GM23338 (cell line): ENCODE data around the gene PRDM2. TPM values are rescaled to one million over a fixed set of nuclear protein-coding genes. Genes with fewer than 3 reads are reported as not detected.

ENCODE experiments used
- ATAC-seq: fragments of 200-7000 bp; cut with Tn5 transposase; 3 replicates; pipeline ENCODE4 v1.9.1; 2020
- DNase-seq: peaks from one replicate; pipeline ENCODE4 v3.0.0-alpha.2; 2015; ENCODE audit warnings: low spot score
- H2AFZ ChIP-seq: fragments of 200-600 bp; sonication (generic); 2 replicates; pipeline ENCODE4 v1.8.0; 2016; ENCODE audit warnings: antibody characterized with exemption, mild to moderate bottlenecking, moderate library complexity
- H3F3A ChIP-seq: fragments of 200-600 bp; sonication (generic); replicated peaks from 2 replicates; pipeline ENCODE4 v1.8.0; 2017; ENCODE audit warnings: antibody characterized with exemption, mixed run types, low read depth
- H3K27ac ChIP-seq: fragments of 200-600 bp; sonication (generic); 2 replicates; pipeline ENCODE4 v1.6.1; 2016; ENCODE audit warnings: low read depth
- H3K27me3 ChIP-seq: fragments of 200-600 bp; sonication (generic); 2 replicates; pipeline ENCODE4 v1.8.0; 2016; ENCODE audit warnings: mild to moderate bottlenecking, mixed run types, moderate library complexity; ENCODE audit not compliant: insufficient read depth
- H3K36me3 ChIP-seq: fragments of 200-600 bp; sonication (generic); 2 replicates; pipeline ENCODE4 v1.8.0; 2016; ENCODE audit warnings: mild to moderate bottlenecking; ENCODE audit not compliant: insufficient read depth
- H3K4me1 ChIP-seq: fragments of 200-600 bp; sonication (generic); 2 replicates; pipeline ENCODE4 v1.8.0; 2016; ENCODE audit warnings: mild to moderate bottlenecking, moderate library complexity; ENCODE audit not compliant: insufficient read depth
- H3K4me2 ChIP-seq: fragments of 200-600 bp; sonication (generic); 2 replicates; pipeline ENCODE4 v1.7.1; 2017; ENCODE audit warnings: mixed run types
- H3K4me3 ChIP-seq: fragments of 200-600 bp; sonication (generic); 2 replicates; pipeline ENCODE4 v1.6.1; 2016; ENCODE audit warnings: mixed run types
- H3K79me2 ChIP-seq: fragments of 200-600 bp; sonication (generic); replicated peaks from 2 replicates; pipeline ENCODE4 v1.8.0; 2017; ENCODE audit warnings: mild to moderate bottlenecking; ENCODE audit not compliant: insufficient read depth
- H3K9me2 ChIP-seq: fragments of 200-600 bp; sonication (generic); 2 replicates; pipeline ENCODE4 v1.8.0; 2017; ENCODE audit not compliant: insufficient read depth
- H4K20me1 ChIP-seq: fragments of 200-600 bp; sonication (generic); replicated peaks from 2 replicates; pipeline ENCODE4 v1.8.0; 2017; ENCODE audit warnings: mild to moderate bottlenecking; ENCODE audit not compliant: insufficient read depth
- H3K27ac Mint-ChIP-seq: 2 replicates; pipeline ENCODE4 v1.8.0; 2020; ENCODE audit warnings: inconsistent platforms, mild to moderate bottlenecking, moderate library complexity, mixed read lengths
- H3K27me3 Mint-ChIP-seq: 3 replicates; pipeline ENCODE4 v1.8.0; 2022; ENCODE audit warnings: low read depth, mild to moderate bottlenecking, moderate library complexity, mixed read lengths, inconsistent platforms; ENCODE audit not compliant: insufficient read depth, poor library complexity
- H3K36me3 Mint-ChIP-seq: 3 replicates; pipeline ENCODE4 v1.8.0; 2021; ENCODE audit warnings: low read depth, mild to moderate bottlenecking, inconsistent platforms, moderate library complexity, mixed read lengths
- H3K4me1 Mint-ChIP-seq: 3 replicates; pipeline ENCODE4 v1.8.0; 2020; ENCODE audit warnings: mild to moderate bottlenecking, inconsistent platforms, mixed read lengths
- H3K4me3 Mint-ChIP-seq: 3 replicates; pipeline ENCODE4 v1.8.0; 2021; ENCODE audit warnings: moderate library complexity, mild to moderate bottlenecking, inconsistent platforms, mixed read lengths
- H3K9me3 Mint-ChIP-seq: 3 replicates; pipeline ENCODE4 v1.8.0; 2020; ENCODE audit warnings: moderate library complexity, mild to moderate bottlenecking, inconsistent platforms, mixed read lengths
- CREB1 ChIP-seq: fragments of 250-450 bp; sonication (Bioruptor Pico); IDR thresholded peaks from 2 replicates; pipeline ENCODE4 v1.5.0; 2020; ENCODE audit warnings: low read depth, mild to moderate bottlenecking, moderate library complexity
- EZH2phosphoT487 ChIP-seq: fragments of 200-600 bp; sonication (generic); IDR thresholded peaks from one replicate; pipeline ENCODE4 v1.8.1; 2018; ENCODE audit warnings: antibody characterized with exemption; ENCODE audit not compliant: unreplicated experiment
- JUNB ChIP-seq: IDR thresholded peaks from one replicate; pipeline ENCODE4 v1.6.1; 2016; ENCODE audit warnings: antibody characterized with exemption; ENCODE audit not compliant: unreplicated experiment
- NANOG ChIP-seq: IDR thresholded peaks from 2 replicates; pipeline ENCODE4 v1.6.1; 2016; ENCODE audit warnings: antibody characterized with exemption, borderline replicate concordance
- STAT1 ChIP-seq: IDR thresholded peaks from one replicate; pipeline ENCODE4 v1.6.1; 2016; ENCODE audit warnings: antibody characterized with exemption; ENCODE audit not compliant: unreplicated experiment
- ZNF331 ChIP-seq: fragments of 250-450 bp; sonication (Bioruptor Pico); IDR thresholded peaks from 2 replicates; pipeline ENCODE4 v1.5.0; 2020; ENCODE audit warnings: low read depth, mild to moderate bottlenecking, moderate library complexity
- polyA plus RNA-seq: library from polyadenylated mRNA; unstranded; fragments of >200 nt; fragmentation: Nextera tagmentation; extraction: Ambion mirVana; gene quantifications from 2 replicates; pipeline ENCODE4 v1.2.1, GENCODE V29; 2016
- total RNA-seq: library from RNA; depleted of rRNA; stranded (reverse); fragments of >200 nt; shearing (Covaris generic); gene quantifications from 2 replicates; pipeline ENCODE4 v1.2.3, GENCODE V29; 2014
- TF ChIP-seq, protein P1 (sequence below): fragments of 250-450 bp; sonication (Bioruptor Pico); IDR thresholded peaks from 2 replicates; pipeline ENCODE4 v1.5.0; 2020; ENCODE audit warnings: mild to moderate bottlenecking, moderate library complexity
- TF ChIP-seq, protein P2 (sequence below): IDR thresholded peaks from one replicate; pipeline ENCODE4 v1.6.1; 2018; ENCODE audit warnings: antibody characterized with exemption; ENCODE audit not compliant: unreplicated experiment
- TF ChIP-seq, protein P3 (sequence below): IDR thresholded peaks from 2 replicates; pipeline ENCODE4 v1.6.1; 2016; ENCODE audit warnings: antibody characterized with exemption

The PRDM2 gene
- total and polyA plus RNA-seq, 2 experiments from 2014 or later: 11.6 to 28.3 TPM

DNA sequence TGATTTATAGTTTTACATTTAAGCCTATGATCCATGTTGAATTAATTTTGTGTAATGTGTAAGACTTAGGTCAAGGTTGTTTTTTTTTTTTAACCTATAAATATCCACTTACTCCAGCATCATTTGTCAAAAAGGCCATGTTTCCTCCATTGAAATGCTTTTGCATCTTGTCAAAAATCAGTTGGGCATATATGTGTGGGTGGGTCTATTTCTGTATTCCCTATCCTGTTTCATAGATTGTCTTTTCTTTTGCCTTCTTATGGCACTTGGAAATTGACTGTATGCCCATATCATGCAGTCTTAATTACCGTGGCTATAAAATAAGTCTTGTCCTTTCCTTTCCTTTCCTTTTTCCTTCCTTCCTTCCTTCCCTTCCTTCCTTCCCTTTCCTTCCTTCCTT, 138.2 kb downstream of the PRDM2 start:
- Mint-ChIP-seq H3K4me3 (no peak overlapping the region), H3K27me3 (peaks cover 17% of the 10 kb centered on the region), H3K9me3 (no peaks in the 10 kb centered on the region; the same call in 2 of the 3 replicates), H3K36me3 (no peaks in the 10 kb centered on the region), H3K27ac (no peak overlapping the region), H3K4me1 (no peaks in the 10 kb centered on the region)
- Histone ChIP-seq H3F3A (no peaks in the 10 kb centered on the region), H3K4me2 (no peak overlapping the region), H4K20me1 (no peaks in the 10 kb centered on the region; the same call in 1 of the 2 replicates), H3K79me2 (no peaks in the 10 kb centered on the region), H2AFZ (no peak overlapping the region), H3K36me3 (no peaks in the 10 kb centered on the region), H3K4me1 (no peaks in the 10 kb centered on the region), H3K4me3 (no peak overlapping the region), H3K27ac (no peak overlapping the region), H3K9me2 (no peaks in the 10 kb centered on the region), H3K27me3 (peaks cover 24% of the 10 kb centered on the region)
- DNase-seq: no peak
- TF ChIP-seq NANOG: no peak
- TF ChIP-seq EZH2phosphoT487: no peak
- no peak for TF ChIP-seq STAT1
- no peak for ATAC-seq

DNA sequence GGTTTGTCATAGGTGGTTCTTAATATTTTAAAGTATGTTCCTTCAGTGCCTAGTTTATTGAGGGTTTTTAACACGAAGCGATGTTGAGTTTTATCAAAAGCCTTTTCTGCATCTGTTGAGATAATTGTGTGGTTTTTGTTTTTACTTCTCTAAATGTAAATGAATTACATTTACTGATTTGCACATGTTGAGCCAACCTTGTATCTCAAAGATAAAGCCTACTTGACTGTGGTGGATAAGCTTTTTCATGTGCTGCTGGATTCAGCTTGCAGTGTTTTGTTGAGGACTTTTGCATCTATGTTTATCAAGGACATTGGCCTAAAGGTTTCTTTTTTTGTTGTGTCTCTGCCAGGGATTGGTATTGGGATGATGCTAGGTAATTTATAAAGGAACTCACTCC, 142.5 kb downstream of the PRDM2 start:
- Histone ChIP-seq H3K27ac (no peak overlapping the region), H3K4me2 (no peak overlapping the region), H2AFZ (no peak overlapping the region), H3K36me3 (no peaks in the 10 kb centered on the region), H3K4me1 (no peaks in the 10 kb centered on the region), H3K4me3 (no peak overlapping the region), H3F3A (no peaks in the 10 kb centered on the region), H3K27me3 (peaks cover 67% of the 10 kb centered on the region), H3K79me2 (no peaks in the 10 kb centered on the region), H3K9me2 (no peaks in the 10 kb centered on the region; the same call in 1 of the 2 replicates), H4K20me1 (peaks cover 4% of the 10 kb centered on the region; the same call in 1 of the 2 replicates)
- DNase-seq: no peak
- Mint-ChIP-seq H3K36me3 (no peaks in the 10 kb centered on the region), H3K27ac (no peak overlapping the region), H3K9me3 (no peaks in the 10 kb centered on the region; the same call in 2 of the 3 replicates), H3K27me3 (peaks cover 32% of the 10 kb centered on the region), H3K4me1 (no peaks in the 10 kb centered on the region), H3K4me3 (no peak overlapping the region)
- no peak for ATAC-seq
- TF ChIP-seq STAT1: no peak
- TF ChIP-seq CREB1 (CRISPR knock-in tag): no peak
- TF ChIP-seq JUNB: no peak
- TF ChIP-seq NANOG: no peak
- TF ChIP-seq ZNF331 (CRISPR knock-in tag): no peak
- TF ChIP-seq, protein P1, sequence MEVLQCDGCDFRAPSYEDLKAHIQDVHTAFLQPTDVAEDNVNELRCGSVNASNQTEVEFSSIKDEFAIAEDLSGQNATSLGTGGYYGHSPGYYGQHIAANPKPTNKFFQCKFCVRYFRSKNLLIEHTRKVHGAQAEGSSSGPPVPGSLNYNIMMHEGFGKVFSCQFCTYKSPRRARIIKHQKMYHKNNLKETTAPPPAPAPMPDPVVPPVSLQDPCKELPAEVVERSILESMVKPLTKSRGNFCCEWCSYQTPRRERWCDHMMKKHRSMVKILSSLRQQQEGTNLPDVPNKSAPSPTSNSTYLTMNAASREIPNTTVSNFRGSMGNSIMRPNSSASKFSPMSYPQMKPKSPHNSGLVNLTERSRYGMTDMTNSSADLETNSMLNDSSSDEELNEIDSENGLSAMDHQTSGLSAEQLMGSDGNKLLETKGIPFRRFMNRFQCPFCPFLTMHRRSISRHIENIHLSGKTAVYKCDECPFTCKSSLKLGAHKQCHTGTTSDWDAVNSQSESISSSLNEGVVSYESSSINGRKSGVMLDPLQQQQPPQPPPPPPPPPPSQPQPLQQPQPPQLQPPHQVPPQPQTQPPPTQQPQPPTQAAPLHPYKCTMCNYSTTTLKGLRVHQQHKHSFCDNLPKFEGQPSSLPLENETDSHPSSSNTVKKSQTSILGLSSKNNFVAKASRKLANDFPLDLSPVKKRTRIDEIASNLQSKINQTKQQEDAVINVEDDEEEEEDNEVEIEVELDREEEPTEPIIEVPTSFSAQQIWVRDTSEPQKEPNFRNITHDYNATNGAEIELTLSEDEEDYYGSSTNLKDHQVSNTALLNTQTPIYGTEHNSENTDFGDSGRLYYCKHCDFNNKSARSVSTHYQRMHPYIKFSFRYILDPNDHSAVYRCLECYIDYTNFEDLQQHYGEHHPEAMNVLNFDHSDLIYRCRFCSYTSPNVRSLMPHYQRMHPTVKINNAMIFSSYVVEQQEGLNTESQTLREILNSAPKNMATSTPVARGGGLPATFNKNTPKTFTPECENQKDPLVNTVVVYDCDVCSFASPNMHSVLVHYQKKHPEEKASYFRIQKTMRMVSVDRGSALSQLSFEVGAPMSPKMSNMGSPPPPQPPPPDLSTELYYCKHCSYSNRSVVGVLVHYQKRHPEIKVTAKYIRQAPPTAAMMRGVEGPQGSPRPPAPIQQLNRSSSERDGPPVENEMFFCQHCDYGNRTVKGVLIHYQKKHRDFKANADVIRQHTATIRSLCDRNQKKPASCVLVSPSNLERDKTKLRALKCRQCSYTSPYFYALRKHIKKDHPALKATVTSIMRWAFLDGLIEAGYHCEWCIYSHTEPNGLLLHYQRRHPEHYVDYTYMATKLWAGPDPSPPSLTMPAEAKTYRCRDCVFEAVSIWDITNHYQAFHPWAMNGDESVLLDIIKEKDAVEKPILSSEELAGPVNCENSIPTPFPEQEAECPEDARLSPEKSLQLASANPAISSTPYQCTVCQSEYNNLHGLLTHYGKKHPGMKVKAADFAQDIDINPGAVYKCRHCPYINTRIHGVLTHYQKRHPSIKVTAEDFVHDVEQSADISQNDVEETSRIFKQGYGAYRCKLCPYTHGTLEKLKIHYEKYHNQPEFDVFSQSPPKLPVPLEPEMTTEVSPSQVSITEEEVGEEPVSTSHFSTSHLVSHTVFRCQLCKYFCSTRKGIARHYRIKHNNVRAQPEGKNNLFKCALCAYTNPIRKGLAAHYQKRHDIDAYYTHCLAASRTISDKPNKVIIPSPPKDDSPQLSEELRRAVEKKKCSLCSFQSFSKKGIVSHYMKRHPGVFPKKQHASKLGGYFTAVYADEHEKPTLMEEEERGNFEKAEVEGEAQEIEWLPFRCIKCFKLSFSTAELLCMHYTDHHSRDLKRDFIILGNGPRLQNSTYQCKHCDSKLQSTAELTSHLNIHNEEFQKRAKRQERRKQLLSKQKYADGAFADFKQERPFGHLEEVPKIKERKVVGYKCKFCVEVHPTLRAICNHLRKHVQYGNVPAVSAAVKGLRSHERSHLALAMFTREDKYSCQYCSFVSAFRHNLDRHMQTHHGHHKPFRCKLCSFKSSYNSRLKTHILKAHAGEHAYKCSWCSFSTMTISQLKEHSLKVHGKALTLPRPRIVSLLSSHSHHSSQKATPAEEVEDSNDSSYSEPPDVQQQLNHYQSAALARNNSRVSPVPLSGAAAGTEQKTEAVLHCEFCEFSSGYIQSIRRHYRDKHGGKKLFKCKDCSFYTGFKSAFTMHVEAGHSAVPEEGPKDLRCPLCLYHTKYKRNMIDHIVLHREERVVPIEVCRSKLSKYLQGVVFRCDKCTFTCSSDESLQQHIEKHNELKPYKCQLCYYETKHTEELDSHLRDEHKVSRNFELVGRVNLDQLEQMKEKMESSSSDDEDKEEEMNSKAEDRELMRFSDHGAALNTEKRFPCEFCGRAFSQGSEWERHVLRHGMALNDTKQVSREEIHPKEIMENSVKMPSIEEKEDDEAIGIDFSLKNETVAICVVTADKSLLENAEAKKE: no peak
- no peak for TF ChIP-seq EZH2phosphoT487
- TF ChIP-seq, protein P2, sequence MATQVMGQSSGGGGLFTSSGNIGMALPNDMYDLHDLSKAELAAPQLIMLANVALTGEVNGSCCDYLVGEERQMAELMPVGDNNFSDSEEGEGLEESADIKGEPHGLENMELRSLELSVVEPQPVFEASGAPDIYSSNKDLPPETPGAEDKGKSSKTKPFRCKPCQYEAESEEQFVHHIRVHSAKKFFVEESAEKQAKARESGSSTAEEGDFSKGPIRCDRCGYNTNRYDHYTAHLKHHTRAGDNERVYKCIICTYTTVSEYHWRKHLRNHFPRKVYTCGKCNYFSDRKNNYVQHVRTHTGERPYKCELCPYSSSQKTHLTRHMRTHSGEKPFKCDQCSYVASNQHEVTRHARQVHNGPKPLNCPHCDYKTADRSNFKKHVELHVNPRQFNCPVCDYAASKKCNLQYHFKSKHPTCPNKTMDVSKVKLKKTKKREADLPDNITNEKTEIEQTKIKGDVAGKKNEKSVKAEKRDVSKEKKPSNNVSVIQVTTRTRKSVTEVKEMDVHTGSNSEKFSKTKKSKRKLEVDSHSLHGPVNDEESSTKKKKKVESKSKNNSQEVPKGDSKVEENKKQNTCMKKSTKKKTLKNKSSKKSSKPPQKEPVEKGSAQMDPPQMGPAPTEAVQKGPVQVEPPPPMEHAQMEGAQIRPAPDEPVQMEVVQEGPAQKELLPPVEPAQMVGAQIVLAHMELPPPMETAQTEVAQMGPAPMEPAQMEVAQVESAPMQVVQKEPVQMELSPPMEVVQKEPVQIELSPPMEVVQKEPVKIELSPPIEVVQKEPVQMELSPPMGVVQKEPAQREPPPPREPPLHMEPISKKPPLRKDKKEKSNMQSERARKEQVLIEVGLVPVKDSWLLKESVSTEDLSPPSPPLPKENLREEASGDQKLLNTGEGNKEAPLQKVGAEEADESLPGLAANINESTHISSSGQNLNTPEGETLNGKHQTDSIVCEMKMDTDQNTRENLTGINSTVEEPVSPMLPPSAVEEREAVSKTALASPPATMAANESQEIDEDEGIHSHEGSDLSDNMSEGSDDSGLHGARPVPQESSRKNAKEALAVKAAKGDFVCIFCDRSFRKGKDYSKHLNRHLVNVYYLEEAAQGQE: no peak
- TF ChIP-seq, protein P3, sequence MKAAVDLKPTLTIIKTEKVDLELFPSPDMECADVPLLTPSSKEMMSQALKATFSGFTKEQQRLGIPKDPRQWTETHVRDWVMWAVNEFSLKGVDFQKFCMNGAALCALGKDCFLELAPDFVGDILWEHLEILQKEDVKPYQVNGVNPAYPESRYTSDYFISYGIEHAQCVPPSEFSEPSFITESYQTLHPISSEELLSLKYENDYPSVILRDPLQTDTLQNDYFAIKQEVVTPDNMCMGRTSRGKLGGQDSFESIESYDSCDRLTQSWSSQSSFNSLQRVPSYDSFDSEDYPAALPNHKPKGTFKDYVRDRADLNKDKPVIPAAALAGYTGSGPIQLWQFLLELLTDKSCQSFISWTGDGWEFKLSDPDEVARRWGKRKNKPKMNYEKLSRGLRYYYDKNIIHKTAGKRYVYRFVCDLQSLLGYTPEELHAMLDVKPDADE: no peak
